K562 (cell line): ENCODE data around the gene CCDC184. TPM values are rescaled to one million over a fixed set of nuclear protein-coding genes. Genes with fewer than 3 reads are reported as not detected.
A peak's percentile ranks its signal among the peaks of the same experiment; 100 is the strongest.

Experiments used
- BRD9 ChIP-seq: fragments of 450-650 bp; IDR thresholded peaks from 2 replicates; pipeline ENCODE4 v1.6.1; 2018; ENCODE audit warnings: low read depth; ENCODE audit not compliant: partially characterized antibody
- CEBPG ChIP-seq, 3 experiments: fragments of 200-800 bp in 1 of 3; sonication (Bioruptor generic) in 1 of 3; sonication (generic) in 1 of 3; formaldehyde crosslinking in 1 of 3; IDR thresholded peaks in 2 of 3; conservative IDR thresholded peaks in 1 of 3; 2 replicates each; pipeline versions ENCODE4 v1.6.1 to v1.8.0; 2016 to 2022; ENCODE audit warnings: missing compliant biosample characterization in 2 of 3, missing genetic modification characterization in 2 of 3, mild to moderate bottlenecking in 1 of 3, missing genetic modification reagents in 1 of 3
- FOXA1 ChIP-seq: fragments of 450-650 bp; IDR thresholded peaks from 2 replicates; pipeline ENCODE4 v1.6.1; 2016; ENCODE audit warnings: mild to moderate bottlenecking, borderline replicate concordance
- FOXJ3 ChIP-seq: sonication (generic); formaldehyde crosslinking; IDR thresholded peaks from 2 replicates; pipeline ENCODE4 v1.4.0; 2020; ENCODE audit warnings: mild to moderate bottlenecking, missing genetic modification reagents
- HDGF ChIP-seq: fragments of 450-650 bp; IDR thresholded peaks from 2 replicates; pipeline ENCODE4 v1.6.1; 2016
- HMG20B ChIP-seq: fragments of 250-450 bp; sonication (Bioruptor Pico); IDR thresholded peaks from 2 replicates; pipeline ENCODE4 v1.5.0; 2021; ENCODE audit warnings: mild to moderate bottlenecking
- HNRNPK ChIP-seq: fragments of 200-400 bp; formaldehyde crosslinking; IDR thresholded peaks from one replicate; pipeline ENCODE4 v1.6.1; 2018; ENCODE audit warnings: mild to moderate bottlenecking, low read depth, low read length; ENCODE audit not compliant: poor library complexity, severe bottlenecking
- KAT2B ChIP-seq: IDR thresholded peaks from one replicate; pipeline ENCODE4 v1.6.1; 2012; ENCODE audit warnings: low read depth, mild to moderate bottlenecking, control low read depth, inconsistent platforms, low read length, moderate library complexity
- MEIS2 ChIP-seq: fragments of 450-650 bp; IDR thresholded peaks from 2 replicates; pipeline ENCODE4 v1.6.1; 2014; ENCODE audit warnings: mild to moderate bottlenecking; ENCODE audit not compliant: partially characterized antibody
- NCOA6 ChIP-seq: fragments of 450-650 bp; IDR thresholded peaks from 2 replicates; pipeline ENCODE4 v1.6.1; 2017; ENCODE audit warnings: mild to moderate bottlenecking
- NR2C1 ChIP-seq, 2 experiments: fragments of 450-650 bp; IDR thresholded peaks; 2 replicates each; pipeline ENCODE4 v1.6.1; 2017; ENCODE audit warnings: mild to moderate bottlenecking in 2 of 2, antibody characterized with exemption in 1 of 2, inconsistent platforms in 1 of 2, missing compliant biosample characterization in 1 of 2, missing genetic modification characterization in 1 of 2
- RBBP5 ChIP-seq: fragments of 200-600 bp; sonication (generic); IDR thresholded peaks from 2 replicates; pipeline ENCODE4 v1.6.1; 2012; ENCODE audit warnings: borderline replicate concordance, mild to moderate bottlenecking, low read length, control low read depth, inconsistent platforms; ENCODE audit not compliant: insufficient read depth, poor library complexity, severe bottlenecking
- SMAD3 ChIP-seq: fragments of 450-650 bp; formaldehyde crosslinking; conservative IDR thresholded peaks from 2 replicates; pipeline ENCODE4 v1.4.0; 2020; ENCODE audit warnings: mild to moderate bottlenecking
- XRCC4 ChIP-seq: IDR thresholded peaks from one replicate; pipeline ENCODE4 v1.6.1; 2011; ENCODE audit not compliant: insufficient read depth, insufficient read length; ENCODE audit errors: extremely low read depth
- ZNF197 ChIP-seq: fragments of 200-800 bp; sonication (Bioruptor generic); IDR thresholded peaks from 2 replicates; pipeline ENCODE4 v1.6.1; 2016; ENCODE audit warnings: low read depth, missing genetic modification characterization, missing compliant biosample characterization
- ZNF57 ChIP-seq: fragments of 450-650 bp; formaldehyde crosslinking; IDR thresholded peaks from 2 replicates; pipeline ENCODE4 v1.4.0; 2020; ENCODE audit warnings: mild to moderate bottlenecking, moderate library complexity
- ZNF696 ChIP-seq: fragments of 250-450 bp; sonication (Bioruptor Pico); conservative IDR thresholded peaks from 2 replicates; pipeline ENCODE4 v1.4.0; 2020; ENCODE audit warnings: mild to moderate bottlenecking, moderate library complexity
- polyA plus RNA-seq, 8 experiments: library from polyadenylated mRNA; depleted of rRNA in 4 of 8; stranded (reverse) in 5 of 8; unstranded in 3 of 8; fragments of >200 nt; fragmentation: Nextera tagmentation in 2 of 8; fragmentation: Illumina TruSeq in 1 of 8; extraction: Ambion mirVana in 2 of 8; extraction: Trizol in 1 of 8; gene quantifications; 2 replicates each; pipeline versions ENCODE4 v1.2.1 to v1.2.3, GENCODE V29; 2011 to 2014; ENCODE audit warnings: inconsistent platforms in 1 of 8, missing spikeins in 1 of 8
- total RNA-seq, 7 experiments: library from RNA; depleted of rRNA in 6 of 7; stranded (reverse); fragments of >200 nt in 6 of 7; fragmentation: Illumina TruSeq in 2 of 7; extraction: Trizol in 2 of 7; gene quantifications; 2 replicates each; pipeline versions ENCODE4 v1.2.1 to v1.2.3, GENCODE V29; 2011 to 2021; ENCODE audit warnings: low replicate concordance in 1 of 7
- TF ChIP-seq, protein P1 (sequence below): fragments of 450-650 bp; formaldehyde crosslinking; IDR thresholded peaks from 2 replicates; pipeline ENCODE4 v1.4.0; 2022; ENCODE audit warnings: missing genetic modification characterization
- TF ChIP-seq, protein P2 (sequence below): fragments of 250-450 bp; sonication (Bioruptor Pico); IDR thresholded peaks from 2 replicates; pipeline ENCODE4 v1.4.0; 2020

Gene CCDC184
- total and polyA plus RNA-seq, 9 of the 15 experiments (the other 6 are each of a cell fraction or from before 2014, with no cell fraction given): 0.09 TPM; not detected in 8

DNA sequence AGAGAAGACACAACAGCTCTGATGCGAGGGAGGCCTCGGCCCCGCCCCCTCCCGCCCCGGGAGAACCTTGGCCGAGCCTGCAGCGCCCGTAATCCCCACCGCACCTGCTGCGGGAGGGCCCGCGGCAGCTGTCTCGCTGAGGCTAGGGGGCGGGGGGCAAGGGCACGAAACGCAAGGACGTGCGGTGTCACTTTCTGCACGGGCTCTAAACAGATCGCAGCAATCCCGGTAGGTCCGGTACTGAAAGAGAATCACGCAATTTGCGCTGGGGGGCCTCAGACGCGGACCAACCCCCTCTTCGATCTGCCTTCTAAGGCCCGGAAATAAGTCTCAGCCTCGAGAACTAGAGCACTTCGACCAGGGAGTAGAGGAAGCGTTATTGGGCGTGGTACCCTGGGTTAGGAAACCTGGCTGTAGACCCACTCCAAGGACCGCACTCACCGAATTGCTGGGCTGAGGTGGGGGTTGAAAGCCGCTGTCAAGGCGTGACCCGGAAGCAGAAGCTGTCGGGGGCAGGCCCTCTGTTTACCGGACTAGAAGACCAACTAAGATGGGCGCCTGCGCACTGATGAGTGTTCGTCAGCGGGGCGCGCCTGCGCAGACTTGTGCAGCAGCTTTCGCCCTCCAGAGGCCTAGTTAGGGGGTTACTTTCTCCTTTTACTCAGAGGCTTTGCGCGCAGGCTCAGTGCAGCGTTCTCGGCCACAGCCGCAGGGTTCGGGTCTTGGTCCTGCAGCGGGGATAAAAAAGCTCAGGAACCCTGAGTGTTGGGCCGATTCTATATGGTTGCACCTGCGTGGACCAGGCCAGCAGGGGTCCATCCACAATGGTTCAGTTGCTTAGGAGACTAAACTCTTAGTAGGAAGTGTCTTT is 26.2 kb upstream of the CCDC184 start, which contains the start of gene ASB8 (continued):
- TF ChIP-seq HNRNPK (no peak), FOXA1 (no peak), FOXJ3 (no peak), XRCC4 (no peak), RBBP5 (peak; percentile 94), KAT2B (no peak), ZNF197 (CRISPR knock-in tag) (peak; percentile 58; the same call in 1 of the 2 replicates), CEBPG (CRISPR knock-in tag; IDR thresholded peaks at IDR 0.05) (no peak; the same call in 1 of the 2 replicates), CEBPG (tag; conservative IDR thresholded peaks at IDR 0.05 in 1 of 2, IDR thresholded peaks at IDR 0.05 in 1 of 2) (no peak), BRD9 (no peak), SMAD3 (CRISPR knock-in tag) (no peak), MEIS2 (peak; percentile 93), ZNF696 (CRISPR knock-in tag) (no peak), HDGF (no peak), NR2C1 (IDR thresholded peaks at IDR 0.05) (peak; percentile 99), NR2C1 (tag; IDR thresholded peaks at IDR 0.05) (peak; percentile 99), NCOA6 (no peak; the same call in 1 of the 2 replicates), HMG20B (no peak), ZNF57 (CRISPR knock-in tag) (no peak)
- TF ChIP-seq, protein P1, sequence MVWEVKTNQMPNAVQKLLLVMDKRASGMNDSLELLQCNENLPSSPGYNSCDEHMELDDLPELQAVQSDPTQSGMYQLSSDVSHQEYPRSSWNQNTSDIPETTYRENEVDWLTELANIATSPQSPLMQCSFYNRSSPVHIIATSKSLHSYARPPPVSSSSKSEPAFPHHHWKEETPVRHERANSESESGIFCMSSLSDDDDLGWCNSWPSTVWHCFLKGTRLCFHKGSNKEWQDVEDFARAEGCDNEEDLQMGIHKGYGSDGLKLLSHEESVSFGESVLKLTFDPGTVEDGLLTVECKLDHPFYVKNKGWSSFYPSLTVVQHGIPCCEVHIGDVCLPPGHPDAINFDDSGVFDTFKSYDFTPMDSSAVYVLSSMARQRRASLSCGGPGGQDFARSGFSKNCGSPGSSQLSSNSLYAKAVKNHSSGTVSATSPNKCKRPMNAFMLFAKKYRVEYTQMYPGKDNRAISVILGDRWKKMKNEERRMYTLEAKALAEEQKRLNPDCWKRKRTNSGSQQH (CRISPR knock-in tag): no peak
- TF ChIP-seq, protein P2, sequence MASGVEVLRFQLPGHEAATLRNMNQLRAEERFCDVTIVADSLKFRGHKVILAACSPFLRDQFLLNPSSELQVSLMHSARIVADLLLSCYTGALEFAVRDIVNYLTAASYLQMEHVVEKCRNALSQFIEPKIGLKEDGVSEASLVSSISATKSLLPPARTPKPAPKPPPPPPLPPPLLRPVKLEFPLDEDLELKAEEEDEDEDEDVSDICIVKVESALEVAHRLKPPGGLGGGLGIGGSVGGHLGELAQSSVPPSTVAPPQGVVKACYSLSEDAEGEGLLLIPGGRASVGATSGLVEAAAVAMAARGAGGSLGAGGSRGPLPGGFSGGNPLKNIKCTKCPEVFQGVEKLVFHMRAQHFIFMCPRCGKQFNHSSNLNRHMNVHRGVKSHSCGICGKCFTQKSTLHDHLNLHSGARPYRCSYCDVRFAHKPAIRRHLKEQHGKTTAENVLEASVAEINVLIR (CRISPR knock-in tag): no peak
